ENCODE data around the gene PAK4.
"Not testable (repeated sequence)": the region's sequence is repeated elsewhere in the genome, so short reads cannot be mapped to it uniquely, and the experiment has no call there.

PAK4 gene

DNA sequence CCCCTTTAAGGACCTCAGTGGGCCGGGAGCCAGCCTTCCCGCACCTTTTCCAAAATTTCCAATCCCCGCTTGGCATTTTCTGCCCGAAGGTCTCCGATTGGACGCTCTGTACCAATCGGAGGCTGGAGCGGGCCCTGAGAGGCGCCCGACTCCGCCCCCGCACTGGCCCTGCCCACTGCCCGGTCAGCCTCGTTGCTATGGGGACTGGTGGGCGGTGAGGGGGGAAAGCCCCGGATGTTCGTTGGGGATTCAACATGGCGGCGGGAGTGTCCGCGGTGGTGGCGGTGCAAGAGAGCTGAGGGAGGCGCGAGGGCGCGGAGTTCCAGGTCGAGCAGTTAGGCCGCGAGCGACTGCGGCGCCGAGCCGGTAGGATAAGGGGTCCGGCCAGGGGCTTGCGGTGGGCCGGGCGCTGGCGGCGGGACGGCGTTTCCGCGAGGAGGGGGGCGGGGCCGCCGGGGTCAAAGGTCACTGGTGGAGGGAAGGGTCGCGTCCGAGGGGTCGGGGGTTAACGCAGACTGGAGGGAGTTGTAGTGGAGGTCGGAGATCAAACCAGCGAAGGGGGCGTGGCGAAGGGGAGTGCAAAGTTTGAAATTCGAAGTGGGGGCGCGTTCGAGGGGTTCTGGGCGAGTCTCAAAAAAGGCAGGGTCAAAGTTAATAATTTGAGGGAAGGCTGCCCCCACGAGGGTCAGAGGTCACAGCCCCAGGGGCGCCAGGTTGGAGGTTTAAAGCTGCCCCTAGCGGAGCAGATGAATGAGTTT lies at the start of gene PAK4:
Gene PAK4, plus strand, starts transcription at position 233 of the 758 bp plus-strand sequence. CDS start 43,768 bp downstream, outside the sequence.
- DNase-seq (ENCODE audit: low spot score) = peak; percentile 97

DNA sequence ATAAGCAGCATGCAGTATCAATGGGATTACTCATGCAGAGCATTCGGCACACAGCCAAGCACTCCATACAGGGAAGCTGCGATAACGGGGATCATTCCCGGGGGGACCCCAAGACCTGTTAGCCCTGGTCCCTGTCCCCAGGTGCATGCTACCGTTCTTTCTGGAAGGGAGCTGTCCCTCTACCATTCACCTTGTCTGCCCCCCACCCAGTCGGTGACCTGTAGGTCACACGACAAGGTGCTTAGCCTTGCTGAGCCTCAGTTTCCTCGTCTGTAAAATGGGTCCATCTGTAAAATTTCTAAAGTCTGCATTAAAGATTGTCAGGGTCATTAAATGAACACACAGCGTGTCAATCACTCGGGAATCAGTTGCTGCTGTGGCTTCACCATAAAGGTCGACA lies 48.3 kb upstream of the PAK4 start:
- DNase-seq (ENCODE audit: low spot score) = no peak

GRCh38 chr19:39078436-39079200 lies 47.0 kb upstream of the PAK4 start:
- DNase-seq (ENCODE audit: low spot score) = peak; percentile 93

DNA sequence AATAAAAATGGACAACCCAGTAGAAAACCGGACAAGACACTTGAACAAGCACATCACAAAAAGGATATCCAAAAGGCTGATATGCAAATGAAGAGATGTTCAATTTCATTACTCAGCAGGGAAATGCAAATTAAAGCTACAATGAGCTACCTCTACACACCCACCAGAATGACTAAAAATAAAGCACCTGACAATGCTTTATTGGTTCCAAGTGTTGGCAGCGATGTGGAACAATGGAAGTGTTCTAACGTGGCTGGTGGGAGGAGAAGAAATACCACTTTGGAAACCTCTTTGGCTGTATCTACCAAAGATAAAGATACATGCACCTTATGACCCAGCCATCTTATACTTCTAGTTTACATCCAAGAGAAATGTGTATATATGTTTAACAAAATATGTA lies 45.2 kb upstream of the PAK4 start:
- DNase-seq (ENCODE audit: low spot score) = no peak

DNA sequence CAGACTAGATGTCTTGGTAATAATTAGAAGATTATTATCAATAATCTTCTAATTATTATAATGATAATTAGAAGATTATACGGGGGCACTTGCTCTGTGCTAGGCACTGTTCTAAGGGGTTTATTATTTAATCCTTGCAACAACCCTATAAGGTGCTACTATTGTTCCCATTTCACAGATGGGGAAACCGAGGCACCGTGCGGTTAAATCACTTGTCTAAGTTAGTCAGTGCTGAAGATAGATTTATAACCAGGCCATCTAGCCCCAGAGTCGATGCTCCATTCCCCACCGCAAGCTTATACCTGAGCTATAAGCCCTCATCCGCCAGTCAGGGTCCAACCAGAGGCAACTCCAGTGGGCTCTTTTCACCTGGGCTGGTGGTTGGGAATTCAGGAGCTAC lies 43.4 kb upstream of the PAK4 start:
- no peak for DNase-seq (ENCODE audit: low spot score)

- no peak for DNase-seq (ENCODE audit: low spot score)
Measured at GRCh38 chr19:39082745-39083598, 42.6 kb upstream of the PAK4 start.

DNA sequence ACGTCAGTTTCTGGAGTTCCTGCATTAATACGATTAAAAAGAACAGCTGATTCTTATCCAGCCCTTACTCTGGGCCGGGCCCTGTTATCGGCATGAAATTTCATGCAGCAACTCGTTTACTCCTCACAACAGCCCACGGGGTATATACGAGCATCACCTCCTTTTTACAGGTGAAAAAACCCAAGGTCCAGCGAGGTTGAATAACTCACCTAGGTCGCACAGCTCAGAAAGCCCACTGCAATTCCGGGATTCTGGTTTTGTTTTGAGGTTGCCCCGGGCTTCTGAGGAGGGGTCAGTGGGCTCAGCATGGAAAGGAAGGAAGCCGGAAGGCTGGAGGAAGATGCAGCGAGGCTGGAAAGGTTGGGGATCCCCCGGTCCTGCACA lies 42.0 kb upstream of the PAK4 start:
- no peak for DNase-seq (ENCODE audit: low spot score)

GRCh38 chr19:39083983-39084731 lies 41.4 kb upstream of the PAK4 start, which contains the start of gene ACP7:
Gene ACP7, plus strand, starts transcription at chr19:39084368. Its CDS starts 902 bp downstream, at chr19:39085270.
- DNase-seq (ENCODE audit: low spot score) = no peak

GRCh38 chr19:39084732-39085080 lies 40.9 kb upstream of the PAK4 start:
- DNase-seq (ENCODE audit: low spot score) = no peak

GRCh38 chr19:39085392-39085791 lies 40.2 kb upstream of the PAK4 start:
- DNase-seq (ENCODE audit: low spot score) = no peak

DNA sequence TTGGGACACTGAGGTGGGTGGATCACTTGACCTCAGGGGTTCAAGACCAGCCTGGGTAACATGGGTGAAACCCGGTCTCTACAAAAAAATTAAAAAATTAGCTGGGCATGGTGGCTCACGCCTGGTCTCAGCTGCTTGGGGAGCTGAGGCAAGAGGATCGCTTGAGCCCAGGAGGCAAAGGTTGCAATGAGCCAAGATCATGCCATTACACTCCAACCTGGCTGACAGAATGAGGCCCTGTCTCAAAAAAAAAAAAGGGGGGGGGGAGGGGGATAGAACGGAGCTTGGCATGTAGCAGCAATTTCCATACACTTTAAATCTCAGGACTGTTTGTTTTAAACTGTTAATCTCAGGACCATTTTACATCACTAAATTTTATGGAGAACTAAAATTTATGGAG lies 39.2 kb upstream of the PAK4 start:
- DNase-seq (ENCODE audit: low spot score) = no peak

DNA sequence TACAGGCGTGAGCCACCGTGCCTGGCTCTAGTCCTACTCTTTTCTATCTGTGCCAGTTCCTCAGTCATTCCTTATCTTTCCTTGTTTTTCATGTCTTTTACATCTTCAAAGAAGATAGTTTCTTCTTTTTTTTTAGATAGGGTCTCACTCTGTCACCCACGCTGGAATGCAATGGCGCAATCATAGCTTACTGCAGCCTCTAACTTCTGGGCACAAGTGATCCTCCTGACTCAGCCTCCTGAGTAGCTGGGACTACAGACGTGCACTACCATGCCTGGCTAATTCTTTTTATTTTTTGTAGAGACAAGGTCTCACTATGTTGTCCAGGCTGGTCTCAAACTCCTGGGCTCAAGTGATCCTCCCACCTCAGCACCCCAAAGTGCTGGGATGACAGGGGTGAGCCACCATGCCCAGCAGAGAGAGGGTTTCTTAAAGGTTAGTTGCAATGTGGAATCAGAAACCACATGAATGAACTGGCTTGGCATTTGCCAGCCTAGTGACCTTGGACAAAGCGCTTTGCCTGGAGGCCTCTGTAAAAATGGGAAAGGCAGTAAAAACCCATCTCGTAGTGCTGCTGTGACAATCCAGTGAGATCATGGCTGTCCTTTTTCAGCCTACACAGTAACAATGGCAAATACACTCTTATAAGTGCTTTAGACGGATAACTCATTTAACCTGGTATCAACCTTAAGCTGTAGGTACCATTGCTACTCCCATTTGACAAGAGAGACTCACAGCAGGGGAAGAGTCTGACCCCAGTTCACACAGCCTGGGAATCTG lies 37.5 kb upstream of the PAK4 start:
- no peak for DNase-seq (ENCODE audit: low spot score)

- DNase-seq (ENCODE audit: low spot score) = not testable (repeated sequence)
Measured at GRCh38 chr19:39090016-39090415, 35.6 kb upstream of the PAK4 start.

DNA sequence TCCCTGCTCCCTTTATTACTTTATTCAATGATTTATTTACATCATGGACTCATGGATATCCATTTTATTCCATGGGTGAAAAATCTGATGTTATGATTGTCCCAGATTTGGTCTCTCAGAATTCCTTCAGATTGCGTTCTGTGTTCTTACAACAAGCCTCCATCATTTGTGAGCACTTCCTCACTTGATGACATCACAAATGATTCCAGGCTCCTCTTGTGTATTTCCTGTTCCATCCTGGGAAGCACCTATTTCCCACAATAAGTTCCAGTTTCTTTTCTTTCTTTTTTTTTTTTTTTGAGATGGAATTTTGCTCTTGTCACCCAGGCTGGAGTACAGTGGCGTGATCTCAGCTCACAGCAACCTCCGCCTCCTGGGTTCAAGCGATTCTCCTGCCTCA lies 34.7 kb upstream of the PAK4 start:
- no peak for DNase-seq (ENCODE audit: low spot score)

GRCh38 chr19:39095799-39096540 lies 29.6 kb upstream of the PAK4 start:
- DNase-seq (ENCODE audit: low spot score) = not testable (repeated sequence)

DNA sequence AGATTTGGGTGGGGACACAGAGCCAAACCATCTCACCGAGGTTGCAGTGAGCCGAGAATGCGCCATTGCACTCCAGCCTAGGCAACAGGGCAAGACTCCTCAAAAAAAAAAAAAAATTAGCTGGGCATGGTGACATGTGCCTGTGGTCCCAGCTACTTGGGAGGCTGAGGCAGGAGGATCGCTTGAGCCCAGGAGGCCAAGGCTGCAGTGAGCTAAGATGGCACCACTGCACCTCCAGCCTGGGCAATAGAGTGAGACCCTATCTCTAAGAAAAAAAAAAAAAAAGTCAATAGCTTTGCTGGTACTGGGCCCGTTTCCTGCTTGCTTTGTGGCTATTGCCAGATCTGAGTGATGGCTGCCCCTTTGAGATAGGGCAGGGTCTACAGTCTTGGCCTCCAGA lies 28.3 kb upstream of the PAK4 start:
- DNase-seq (ENCODE audit: low spot score) = no peak

GRCh38 chr19:39097721-39098120 lies 27.9 kb upstream of the PAK4 start:
- DNase-seq (ENCODE audit: low spot score) = no peak

- DNase-seq (ENCODE audit: low spot score) = no peak
Measured at GRCh38 chr19:39098365-39099269, 27.0 kb upstream of the PAK4 start.

- DNase-seq (ENCODE audit: low spot score) = no peak
Measured at GRCh38 chr19:39099341-39099740, 26.2 kb upstream of the PAK4 start.

Data from kidney tubule cell (primary cell).